Measurements from ENCODE around the gene ATF6.
A peak's percentile ranks its signal among the peaks of the same experiment; 100 is the strongest.

The ATF6 gene

DNA sequence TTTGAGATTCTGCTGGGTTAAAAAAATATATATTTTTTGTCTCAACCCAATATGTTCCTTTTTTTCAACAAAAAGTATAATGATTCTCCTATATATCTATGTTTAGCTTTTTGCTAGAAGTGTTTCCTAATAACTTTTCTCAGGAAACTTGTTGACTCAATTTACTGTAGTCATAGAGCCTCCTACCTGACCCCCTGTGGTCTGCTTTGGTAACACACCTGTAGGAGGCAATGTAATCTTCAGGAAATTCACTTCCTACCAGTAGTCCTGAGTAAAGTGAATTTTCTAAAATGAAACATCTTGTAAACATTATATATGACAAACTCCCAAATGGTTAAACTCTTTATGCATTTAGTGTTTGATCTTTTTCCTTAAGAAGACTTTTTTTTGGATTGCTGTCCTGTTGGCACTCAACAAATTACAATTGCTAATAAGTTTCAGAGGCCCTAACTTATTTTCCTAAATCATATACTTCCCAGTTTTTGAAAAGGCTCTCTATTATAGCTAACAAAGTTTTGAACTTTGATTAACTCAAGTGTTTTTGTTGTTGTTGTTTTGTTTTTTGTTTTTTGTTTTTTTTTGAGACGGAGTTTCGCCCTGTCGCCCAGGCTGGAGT lies 139.3 kb downstream of the ATF6 start:
- no peak for DNase-seq

DNA sequence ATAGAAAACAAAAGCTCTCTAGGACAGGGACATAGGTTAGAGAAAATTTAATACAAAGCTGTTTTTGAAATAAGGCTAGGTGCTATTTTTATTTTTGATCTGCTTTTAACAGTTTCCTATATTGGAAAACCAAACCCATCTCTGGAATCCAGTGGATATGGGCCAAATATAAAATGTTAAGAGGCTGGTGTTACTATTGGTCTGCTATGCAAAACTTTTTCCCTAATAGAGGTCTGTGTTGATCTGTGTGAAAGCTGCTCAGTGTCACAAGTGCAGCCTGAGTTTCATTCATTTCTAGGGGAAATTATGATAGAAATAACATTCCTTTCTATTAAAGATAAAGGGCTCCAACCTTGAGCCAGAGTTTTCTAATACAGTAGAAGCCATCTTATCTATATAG lies 141.1 kb downstream of the ATF6 start:
- no peak for DNase-seq

DNA sequence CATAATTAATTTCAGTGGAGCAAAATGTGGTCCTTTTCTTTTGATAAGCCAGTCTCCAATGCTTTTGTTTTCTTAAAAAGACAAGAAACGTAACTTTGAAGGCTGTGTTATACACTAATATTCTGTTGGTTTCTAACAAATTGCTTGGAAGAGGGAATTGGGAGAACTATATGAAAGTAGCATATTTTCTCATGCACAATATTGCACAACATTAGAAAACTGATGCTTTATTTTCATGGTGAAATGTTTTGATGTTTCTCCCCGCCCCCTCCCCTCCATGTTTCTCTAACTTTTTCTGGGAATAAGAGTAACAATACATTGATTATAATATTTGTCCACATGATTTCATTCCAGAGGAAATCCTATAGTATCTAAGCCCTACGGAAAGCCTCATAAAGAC lies 142.1 kb downstream of the ATF6 start:
- DNase-seq: no peak

DNA sequence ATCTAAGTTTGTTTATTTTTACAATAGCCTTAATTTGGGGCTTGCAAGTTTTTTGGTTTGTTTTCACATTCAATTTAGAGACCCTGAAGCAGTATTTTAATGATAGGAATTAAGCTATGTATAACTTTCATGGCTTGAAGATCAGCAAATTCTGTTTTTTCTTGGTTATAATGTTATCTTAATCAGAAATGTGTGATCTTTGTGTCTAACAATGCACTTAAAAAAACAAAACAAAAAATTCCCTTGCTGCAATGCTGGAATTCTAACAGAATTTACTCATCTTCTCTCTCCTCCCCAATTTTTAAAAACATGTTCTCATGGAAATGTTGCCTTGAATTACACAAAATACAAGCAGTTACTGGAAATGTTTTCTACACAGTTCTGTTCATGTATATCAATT lies 144.5 kb downstream of the ATF6 start:
- DNase-seq: no peak

DNA sequence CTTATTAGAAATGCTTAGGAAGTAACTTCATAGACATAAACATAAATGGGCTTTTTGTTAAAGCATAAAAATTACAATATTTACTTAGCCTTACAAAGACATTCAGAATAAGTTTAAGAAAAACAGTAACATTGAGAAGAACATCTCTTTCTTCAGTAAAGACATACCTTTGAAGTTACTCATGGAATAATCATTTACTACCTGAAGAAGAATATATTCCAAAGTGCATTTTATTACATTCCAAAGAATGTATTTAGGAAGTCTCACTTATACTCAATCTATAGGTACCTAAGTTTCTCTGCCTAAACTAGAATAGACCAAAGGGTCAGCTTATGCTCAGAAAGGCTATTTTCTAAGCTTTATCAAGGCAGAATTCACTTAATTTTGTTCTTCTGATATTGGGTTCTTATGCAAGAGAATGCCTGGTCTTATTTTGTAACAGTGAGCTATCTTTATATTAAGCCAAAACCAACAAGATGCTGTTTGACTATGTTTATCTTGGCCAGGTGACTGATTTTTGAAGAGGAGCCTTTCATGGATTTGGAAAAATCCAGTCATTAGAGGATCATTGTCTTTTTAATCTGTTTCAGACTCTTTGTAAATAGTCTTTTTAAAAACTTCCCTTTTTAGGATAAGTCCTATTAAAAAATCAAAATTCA lies 147.5 kb downstream of the ATF6 start:
- no peak for DNase-seq

DNA sequence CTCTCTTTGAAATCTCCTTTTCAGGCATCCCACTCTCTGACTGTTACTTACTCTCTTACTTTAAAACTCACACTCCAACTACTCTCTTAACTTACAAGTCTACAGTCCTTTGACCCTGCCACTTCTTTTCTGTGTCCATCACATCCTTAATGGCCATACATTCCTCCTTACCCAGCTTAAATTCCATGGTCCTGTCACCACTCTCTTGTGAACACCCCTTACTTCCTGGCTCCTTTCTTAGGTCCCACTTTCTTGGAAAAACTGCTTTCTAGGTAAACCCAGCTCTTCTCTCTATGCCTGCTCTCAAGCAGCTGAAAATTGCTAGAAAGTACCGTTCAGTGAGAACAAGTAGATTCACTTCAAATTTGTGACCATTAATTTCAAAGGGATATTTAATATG lies 148.5 kb downstream of the ATF6 start:
- DNase-seq: no peak

DNA sequence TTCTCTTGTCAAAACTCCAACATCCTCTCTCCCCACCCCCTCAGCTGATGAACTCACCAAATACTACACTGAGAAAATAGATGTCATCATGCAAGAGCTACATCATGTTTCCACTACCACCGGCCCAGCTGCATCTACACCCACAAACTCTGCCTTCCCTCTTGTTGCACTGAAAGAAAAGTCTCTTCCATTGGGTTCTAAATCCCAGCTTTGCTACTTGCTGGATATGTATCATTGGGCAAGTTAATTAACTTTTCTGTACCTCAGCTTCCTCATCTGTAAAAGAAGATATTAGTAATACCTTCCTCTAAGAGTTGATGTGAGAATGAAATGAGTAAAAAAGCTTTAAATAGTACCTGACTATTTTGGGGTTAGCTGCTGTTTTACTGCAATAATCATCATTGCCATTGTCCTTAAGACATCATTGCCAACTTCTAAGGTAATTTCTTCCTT lies 149.0 kb downstream of the ATF6 start:
- no peak for DNase-seq

DNA sequence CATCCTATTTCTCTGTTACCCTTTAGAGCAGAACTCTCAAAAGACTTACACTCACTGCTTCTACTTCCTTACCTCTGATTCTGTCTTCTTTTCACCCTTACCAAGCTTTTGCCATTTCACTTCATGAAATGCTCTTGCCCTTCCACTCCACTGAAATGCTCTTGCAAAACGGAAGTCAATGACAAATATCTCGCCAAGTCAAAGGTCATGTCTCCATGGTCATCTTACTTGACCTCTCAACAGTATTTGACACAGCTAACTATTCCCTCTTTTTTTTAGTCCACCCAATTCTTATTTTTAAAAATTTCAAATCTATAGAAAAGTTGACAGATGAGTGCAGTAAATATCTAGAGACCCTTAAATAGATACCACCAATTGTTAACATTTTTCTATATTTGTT lies 149.9 kb downstream of the ATF6 start:
- no peak for DNase-seq

DNA sequence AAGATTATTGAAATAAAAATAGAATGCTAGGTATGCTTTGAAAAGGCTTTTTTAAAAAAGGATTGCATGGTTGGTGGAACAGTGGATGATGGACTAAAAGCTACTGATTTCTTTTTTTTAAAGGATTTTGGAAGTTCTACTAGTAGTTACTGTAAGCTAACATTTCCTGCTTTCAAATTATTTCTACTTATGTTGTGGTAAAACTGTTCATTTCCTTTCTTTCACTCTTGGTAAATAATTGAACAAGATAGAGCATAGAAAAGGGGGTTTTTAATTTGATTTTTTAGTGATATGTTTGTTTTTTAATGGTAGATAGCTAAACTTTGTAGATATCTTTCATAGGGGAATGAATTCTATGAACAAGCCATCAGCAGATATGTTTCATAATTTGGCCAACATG lies 153.1 kb downstream of the ATF6 start:
- no peak for DNase-seq

DNA sequence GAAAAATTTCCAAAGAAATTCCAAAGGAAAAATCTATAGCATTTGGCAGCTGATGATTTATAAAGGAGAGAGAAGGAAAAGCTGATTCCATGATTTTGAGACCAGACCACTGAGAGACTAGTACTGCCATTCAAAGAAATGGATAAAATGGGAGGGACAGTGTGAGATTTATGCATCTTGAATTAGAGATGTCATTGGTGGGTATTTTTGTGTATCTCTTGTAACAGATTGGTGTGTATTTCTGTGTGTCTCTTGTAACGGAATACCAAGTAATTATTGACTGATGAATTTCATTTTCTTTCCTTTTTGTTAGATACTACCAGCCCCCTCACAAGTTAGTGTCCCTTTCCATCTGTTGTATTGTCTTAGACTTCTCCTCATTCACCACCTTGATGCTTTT lies 155.4 kb downstream of the ATF6 start:
- DNase-seq: no peak

DNA sequence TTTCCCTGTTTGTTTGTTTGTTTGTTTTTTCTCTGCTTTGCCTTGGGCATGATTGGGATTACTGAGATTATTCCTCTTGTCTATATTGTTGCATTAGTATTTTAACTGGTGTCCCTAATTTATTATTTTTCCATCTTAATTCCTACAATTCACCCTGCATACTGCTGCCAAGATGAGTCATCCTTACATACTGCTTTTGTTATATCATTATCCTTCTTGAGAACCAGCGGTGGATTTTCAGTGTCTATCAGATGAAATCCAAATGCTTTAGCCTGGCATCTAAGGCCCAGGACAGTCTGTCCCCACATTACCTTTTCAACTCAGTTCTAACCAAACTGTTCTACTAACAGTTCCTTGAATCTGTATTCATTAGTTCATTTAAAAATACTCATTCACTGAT lies 155.9 kb downstream of the ATF6 start:
- no peak for DNase-seq

DNA sequence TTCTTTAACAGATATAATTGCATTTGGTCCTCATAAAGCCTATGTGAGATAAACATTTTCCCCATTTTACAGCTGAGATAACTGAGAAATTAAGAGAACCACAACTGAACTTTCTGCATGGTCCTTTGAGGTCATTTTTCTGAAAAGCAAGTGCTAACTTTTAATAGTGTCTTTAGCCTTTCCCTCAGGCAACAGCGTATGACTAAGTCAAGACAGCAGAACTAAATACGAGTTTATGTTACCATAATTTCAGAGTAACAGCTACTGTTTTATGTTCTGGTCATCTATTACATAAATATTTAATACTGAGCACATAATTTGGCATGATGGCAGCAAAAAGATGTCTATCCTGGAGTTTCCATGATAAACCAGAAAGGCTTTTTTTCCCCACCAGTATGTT lies 161.9 kb downstream of the ATF6 start:
- no peak for DNase-seq

DNA sequence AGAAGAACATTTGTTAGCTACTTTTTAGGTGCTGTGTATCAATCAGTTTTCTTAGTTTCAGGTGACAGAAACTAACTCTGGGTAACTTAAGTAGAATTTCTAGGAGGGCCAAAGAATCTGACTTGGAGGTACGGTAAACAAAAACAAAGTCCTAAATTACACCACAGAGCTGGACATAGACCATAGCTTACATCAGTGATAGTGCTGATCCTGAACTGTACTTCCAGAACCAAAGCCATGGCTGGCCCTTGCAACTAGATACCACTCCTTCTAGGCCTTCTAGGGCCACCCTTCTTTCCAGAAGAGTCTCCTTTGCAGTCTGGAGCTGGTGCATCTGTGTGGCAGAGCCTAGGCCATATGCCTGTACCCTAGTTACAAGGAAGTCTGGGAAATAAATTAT lies 163.0 kb downstream of the ATF6 start:
- no peak for DNase-seq

DNA sequence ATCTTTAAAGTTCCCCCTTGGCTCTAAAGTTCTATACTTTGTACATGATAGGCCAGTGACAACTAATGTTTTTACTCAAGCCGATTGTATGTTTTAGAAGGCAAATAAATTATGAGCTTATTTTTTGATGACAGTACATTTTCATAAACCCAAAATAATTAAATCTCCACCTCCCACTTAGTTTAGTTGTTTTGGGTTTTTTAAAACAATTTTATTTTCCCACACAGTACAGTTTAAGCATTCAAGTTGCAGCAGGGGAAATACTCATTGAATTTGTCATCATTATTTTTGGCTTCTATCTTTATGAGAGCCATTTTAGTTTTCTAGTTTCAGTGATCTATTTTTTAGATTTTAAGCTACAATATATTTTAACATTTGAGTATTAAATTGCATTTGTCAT lies 163.9 kb downstream of the ATF6 start:
- DNase-seq: no peak

DNA sequence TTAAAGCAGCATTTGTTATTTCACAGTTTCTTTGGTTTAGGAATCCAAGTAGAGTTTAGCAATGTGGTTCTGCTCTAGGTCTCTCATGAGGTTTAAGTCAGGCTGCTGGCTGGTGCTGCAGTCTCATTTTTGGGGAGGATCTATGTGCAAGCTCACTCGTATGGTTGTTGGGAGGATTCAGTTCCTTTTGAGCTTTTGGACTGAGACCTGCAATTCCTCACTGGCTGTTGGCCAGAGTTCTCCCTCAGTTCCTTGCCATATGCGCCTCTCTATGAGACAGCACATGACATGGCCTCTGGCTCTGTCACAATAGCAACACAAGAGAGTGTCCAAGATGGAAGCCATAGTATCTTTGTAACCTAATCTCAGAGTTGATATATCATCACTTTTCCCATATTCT lies 166.5 kb downstream of the ATF6 start:
- no peak for DNase-seq

DNA sequence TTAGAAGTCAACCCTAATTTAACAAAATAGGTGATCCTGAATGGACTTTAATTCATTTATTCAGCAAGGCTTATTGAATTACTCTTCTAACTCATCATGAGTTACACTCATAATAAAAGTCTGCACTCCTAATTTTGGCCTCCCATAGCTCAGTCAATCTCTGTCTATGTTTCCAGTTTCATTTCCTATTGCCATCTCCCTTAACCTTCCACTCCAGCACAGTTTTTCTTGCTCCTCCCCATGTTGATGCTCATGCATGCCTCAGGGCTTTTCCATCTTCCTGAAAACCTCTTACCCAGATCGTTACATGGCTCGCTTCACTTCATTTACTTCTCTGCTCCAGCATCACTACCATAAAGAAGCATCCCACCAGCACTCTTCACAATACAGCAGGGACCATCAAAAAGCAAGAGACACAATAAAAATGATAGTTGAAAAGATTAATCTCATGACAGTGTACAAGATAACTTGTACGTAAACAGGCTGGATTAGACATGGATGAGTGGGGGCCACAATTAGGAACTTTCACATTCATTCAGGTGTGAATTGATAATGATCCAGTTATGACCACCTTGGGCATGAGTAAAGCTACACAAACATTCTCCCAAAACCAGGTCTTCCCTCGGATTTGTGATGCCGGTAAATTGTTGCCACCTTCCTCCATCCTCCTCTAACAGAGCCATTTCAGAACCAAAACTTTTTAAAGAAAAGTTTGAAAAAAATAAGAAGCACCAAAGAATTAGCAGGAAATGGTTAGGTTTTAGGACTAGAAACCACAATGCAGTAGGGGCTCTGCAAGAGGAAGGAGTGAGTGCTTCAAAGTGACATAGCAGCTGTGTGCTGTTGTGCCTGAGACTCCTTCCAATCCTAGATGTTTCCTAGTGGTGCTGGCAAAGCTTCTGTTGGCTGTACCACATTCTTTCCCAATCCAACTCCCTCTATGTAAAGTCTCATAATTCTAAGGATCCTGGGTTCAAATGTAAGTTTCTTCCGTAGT lies 167.8 kb downstream of the ATF6 start:
- no peak for DNase-seq

DNA sequence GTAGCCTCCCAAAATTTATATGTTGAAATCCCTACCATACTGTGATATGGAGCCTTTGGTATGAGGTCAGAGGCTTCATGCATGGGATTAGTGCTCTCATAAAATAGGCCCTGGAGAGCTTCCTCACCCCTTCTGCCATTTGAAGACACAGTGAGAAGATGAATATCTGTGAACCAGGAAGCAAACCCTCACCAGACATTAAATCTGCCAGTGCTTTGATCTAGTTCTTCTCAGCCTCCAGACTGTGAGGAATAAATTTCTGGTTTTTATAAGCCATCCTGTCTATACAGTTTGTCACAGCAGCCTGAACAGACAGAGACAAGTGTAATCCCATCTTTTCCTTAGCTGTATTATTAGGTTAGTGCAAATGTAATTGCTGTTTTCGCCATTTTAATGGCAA lies 169.1 kb downstream of the ATF6 start:
- DNase-seq: no peak

DNA sequence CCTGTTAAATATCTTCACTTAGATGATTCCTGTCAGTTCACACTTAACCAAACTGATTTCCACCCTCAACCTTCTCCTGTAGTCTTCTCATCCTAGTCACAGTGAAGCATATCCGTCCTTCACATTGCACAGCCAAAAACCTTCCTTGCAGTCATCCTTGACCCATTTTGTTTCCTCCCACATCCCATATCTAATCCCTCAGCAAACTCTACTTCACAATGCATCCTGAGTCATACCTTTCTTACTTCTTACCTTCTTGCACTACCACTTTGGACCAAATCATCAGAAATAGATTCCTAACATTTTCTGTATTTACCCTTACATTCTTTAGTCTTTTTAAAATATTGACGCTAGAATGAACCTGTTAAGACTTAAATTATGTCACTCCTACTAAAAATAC lies 170.7 kb downstream of the ATF6 start:
- no peak for DNase-seq

DNA sequence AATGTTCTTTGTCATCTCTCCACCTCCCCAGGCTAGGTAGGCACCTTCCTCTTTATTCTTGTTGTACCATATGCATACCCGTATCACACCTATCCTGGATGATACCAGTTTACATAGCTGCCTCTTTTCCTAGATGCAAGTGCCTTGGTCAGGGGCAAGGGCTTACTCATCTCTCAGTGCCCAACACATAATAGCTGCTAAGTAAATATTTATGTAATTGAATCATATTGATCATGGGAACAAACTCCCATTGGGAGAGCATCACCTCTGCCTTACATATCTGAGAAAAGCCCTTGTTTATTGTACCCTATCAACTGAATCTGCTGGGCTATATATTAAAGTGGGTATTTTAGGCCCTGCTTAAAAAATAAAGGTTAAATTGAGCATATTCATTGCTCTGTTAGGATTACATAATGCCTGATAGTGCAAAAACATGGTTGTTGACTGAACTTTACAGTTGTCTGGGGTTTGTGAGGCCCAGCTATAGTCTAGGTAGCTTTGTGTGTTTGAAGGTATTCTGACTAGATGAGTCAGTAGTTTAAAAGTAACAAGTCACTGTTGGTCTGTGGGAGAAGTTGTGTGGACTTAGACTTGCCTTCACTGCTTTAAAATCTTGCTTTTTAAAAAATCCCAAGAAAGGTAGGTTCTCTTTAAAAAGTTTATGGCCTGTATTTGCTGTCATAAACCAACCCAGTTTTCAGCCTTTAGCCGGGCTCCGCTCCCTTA lies 174.9 kb downstream of the ATF6 start:
- DNase-seq: no peak

DNA sequence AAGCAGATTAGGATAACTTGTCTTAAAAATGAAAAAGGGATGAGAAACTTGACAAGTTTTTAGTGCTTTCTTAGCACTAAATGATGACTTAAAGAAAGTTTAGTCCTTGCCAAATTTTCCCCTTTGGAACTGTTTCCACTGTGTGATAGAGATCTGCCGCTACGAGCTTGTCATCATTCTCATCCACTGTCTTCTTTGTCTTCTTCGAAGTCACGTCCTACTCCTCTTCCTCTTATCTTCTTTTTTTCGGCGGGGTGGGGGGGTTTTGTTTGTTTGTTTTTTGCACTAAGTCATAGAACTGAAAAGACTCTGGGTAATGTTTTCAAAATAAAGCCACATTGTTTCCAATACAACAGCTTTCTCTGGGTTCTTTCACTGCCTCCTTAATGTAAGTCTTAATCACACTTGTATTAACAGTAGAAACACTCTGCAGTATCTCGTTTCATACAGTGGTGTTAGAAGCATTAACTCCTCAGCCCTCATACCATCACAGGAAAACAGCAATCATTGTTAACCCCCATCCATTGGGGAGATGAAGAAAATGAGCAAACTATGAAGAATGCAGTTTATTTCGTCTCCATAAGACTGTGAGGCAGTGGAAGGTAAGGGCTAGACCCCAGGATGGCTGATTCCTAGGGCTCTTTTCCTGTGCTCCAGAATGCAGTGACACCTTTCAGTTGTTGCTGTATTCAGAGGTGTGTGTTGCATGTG lies 175.8 kb downstream of the ATF6 start:
- no peak for DNase-seq

DNA sequence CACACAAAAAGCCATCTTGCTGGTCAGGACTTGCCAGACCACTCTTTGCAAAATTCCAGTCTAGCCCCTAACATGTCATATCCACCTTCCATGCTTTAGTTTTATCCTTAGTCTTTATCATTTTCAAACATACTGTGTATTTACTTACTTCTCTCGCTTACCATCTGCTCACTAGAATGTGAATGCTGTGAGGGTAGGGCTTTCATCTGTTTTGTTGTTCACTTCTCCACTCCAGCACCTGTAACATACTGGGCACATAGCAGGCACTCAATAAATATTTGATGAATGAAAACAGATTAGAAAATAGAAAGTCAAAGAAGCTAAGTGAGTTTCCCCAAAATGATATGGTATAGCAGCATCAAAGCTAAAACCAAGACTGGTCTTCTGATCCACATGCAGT lies 177.6 kb downstream of the ATF6 start:
- peak; percentile 50 for DNase-seq

DNA sequence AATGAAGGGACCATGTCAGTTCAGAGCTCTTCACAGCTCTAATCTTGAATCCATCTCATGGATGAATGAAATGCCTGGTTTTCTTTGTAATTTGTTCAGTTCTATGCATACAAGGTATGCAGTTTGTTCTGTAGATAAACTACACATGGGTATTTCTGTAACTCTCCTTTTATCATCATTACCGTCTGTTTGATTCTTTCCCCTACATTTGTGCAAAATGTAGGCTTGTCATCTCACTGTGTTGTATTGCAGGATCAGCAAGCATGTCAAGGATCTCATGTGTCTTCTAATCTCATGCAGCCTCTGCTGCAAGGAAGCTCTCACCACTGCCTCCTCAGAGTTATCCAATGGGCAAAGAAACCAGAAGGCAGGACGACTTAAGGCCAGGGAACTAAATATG lies 178.3 kb downstream of the ATF6 start:
- DNase-seq: no peak
